HepG2 (cell line): ENCODE data around the gene CLDN9. TPM values are rescaled to one million over a fixed set of nuclear protein-coding genes. Genes with fewer than 3 reads are reported as not detected.

ENCODE experiments used
- ARID5B ChIP-seq: IDR thresholded peaks from 2 replicates; pipeline ENCODE4 v1.4.0; 2020; ENCODE audit warnings: mild to moderate bottlenecking, missing genetic modification reagents
- BATF2 ChIP-seq: sonication (generic); formaldehyde crosslinking; IDR thresholded peaks from 2 replicates; pipeline ENCODE4 v1.8.0; 2022; ENCODE audit warnings: mild to moderate bottlenecking, missing genetic modification reagents, moderate library complexity
- CREB3 ChIP-seq: sonication (generic); formaldehyde crosslinking; IDR thresholded peaks from 2 replicates; pipeline ENCODE4 v1.5.0; 2020; ENCODE audit warnings: missing genetic modification reagents
- E2F2 ChIP-seq: sonication (generic); formaldehyde crosslinking; IDR thresholded peaks from 2 replicates; pipeline ENCODE4 v1.4.0; 2020; ENCODE audit warnings: missing genetic modification reagents, borderline replicate concordance
- FOSL1 ChIP-seq: sonication (generic); formaldehyde crosslinking; IDR thresholded peaks from 2 replicates; pipeline ENCODE4 v1.9.0; 2021; ENCODE audit warnings: missing genetic modification reagents, borderline replicate concordance
- KLF13 ChIP-seq: sonication (generic); formaldehyde crosslinking; IDR thresholded peaks from 2 replicates; pipeline ENCODE4 v1.4.0; 2020; ENCODE audit warnings: mild to moderate bottlenecking, missing genetic modification reagents
- MIXL1 ChIP-seq: IDR thresholded peaks from 2 replicates; pipeline ENCODE4 v1.6.1; 2016
- MXD1 ChIP-seq: sonication (generic); formaldehyde crosslinking; IDR thresholded peaks from 2 replicates; pipeline ENCODE4 v1.4.0; 2020; ENCODE audit warnings: mild to moderate bottlenecking, missing genetic modification reagents
- NFIB ChIP-seq: sonication (generic); formaldehyde crosslinking; IDR thresholded peaks from 2 replicates; pipeline ENCODE4 v1.9.0; 2021; ENCODE audit warnings: missing genetic modification reagents, mild to moderate bottlenecking, borderline replicate concordance
- PBX2 ChIP-seq: IDR thresholded peaks from 2 replicates; pipeline ENCODE4 v1.6.1; 2016; ENCODE audit warnings: control low read depth
- RARG ChIP-seq: sonication (generic); formaldehyde crosslinking; IDR thresholded peaks from 2 replicates; pipeline ENCODE4 v1.4.0; 2020; ENCODE audit warnings: low read depth, mild to moderate bottlenecking, missing genetic modification reagents
- U2AF1 ChIP-seq: fragments of 200-400 bp; formaldehyde crosslinking; optimal IDR thresholded peaks from 2 replicates; pipeline ENCODE3; 2017; ENCODE audit warnings: mild to moderate bottlenecking, low read depth, low read length
- ZFX ChIP-seq: sonication (generic); formaldehyde crosslinking; IDR thresholded peaks from 2 replicates; pipeline ENCODE4 v1.4.0; 2020; ENCODE audit warnings: mild to moderate bottlenecking, low read depth, missing genetic modification reagents, moderate library complexity
- ZNF274 ChIP-seq: sonication (generic); formaldehyde crosslinking; IDR thresholded peaks from 2 replicates; pipeline ENCODE4 v1.5.1; 2020; ENCODE audit warnings: mild to moderate bottlenecking, missing genetic modification reagents
- ZNF335 ChIP-seq: sonication (generic); formaldehyde crosslinking; IDR thresholded peaks from 2 replicates; pipeline ENCODE4 v1.4.0; 2020; ENCODE audit warnings: missing genetic modification reagents
- ZNF546 ChIP-seq: sonication (generic); formaldehyde crosslinking; conservative IDR thresholded peaks from 2 replicates; pipeline ENCODE4 v1.8.1; 2023; ENCODE audit warnings: mild to moderate bottlenecking, missing genetic modification reagents
- ZNF569 ChIP-seq: sonication (generic); formaldehyde crosslinking; IDR thresholded peaks from 2 replicates; pipeline ENCODE4 v1.5.0; 2020; ENCODE audit warnings: mild to moderate bottlenecking, missing genetic modification reagents, moderate library complexity, borderline replicate concordance
- ZNF83 ChIP-seq: sonication (generic); formaldehyde crosslinking; IDR thresholded peaks from 2 replicates; pipeline ENCODE4 v1.4.0; 2020; ENCODE audit warnings: missing genetic modification reagents, mild to moderate bottlenecking, borderline replicate concordance
- ZSCAN31 ChIP-seq: sonication (generic); formaldehyde crosslinking; IDR thresholded peaks from 2 replicates; pipeline ENCODE4 v1.5.0; 2020; ENCODE audit warnings: low read depth, mild to moderate bottlenecking, missing genetic modification reagents
- polyA plus RNA-seq, 8 experiments: library from polyadenylated mRNA; depleted of rRNA in 3 of 8; stranded (reverse) in 7 of 8; unstranded in 1 of 8; fragments of >200 nt; fragmentation: Illumina TruSeq in 4 of 8; extraction: Trizol in 4 of 8; gene quantifications; 2 replicates each; pipeline versions ENCODE4 v1.2.1 to v1.2.3, GENCODE V29; 2011 to 2016; ENCODE audit warnings: low read depth in 4 of 8, missing spikeins in 1 of 8, mixed read lengths in 1 of 8; ENCODE audit not compliant: insufficient read depth in 1 of 8
- total RNA-seq, 5 experiments: library from RNA; depleted of rRNA; stranded (reverse); fragments of >200 nt; fragmentation: Illumina TruSeq; extraction: Trizol; gene quantifications; 2 replicates each; pipeline ENCODE4 v1.2.3, GENCODE V29; 2016; ENCODE audit warnings: low read depth in 1 of 5

Gene CLDN9
- total and polyA plus RNA-seq, 2 of the 13 experiments (the other 11 are each of a cell fraction or from before 2014, with no cell fraction given), result 0.15 to 0.26 TPM

GRCh38 chr16:3007059-3007956 is 5.4 kb upstream of the CLDN9 start (continued):
- TF ChIP-seq ZNF546 (no peak), ZNF569 (CRISPR knock-in tag) (no peak), PBX2 (CRISPR knock-in tag) (no peak), CREB3 (CRISPR knock-in tag) (no peak), NFIB (CRISPR knock-in tag) (no peak), ZNF83 (CRISPR knock-in tag) (no peak), KLF13 (CRISPR knock-in tag) (no peak), ZNF274 (CRISPR knock-in tag) (0 out of 2 replicates have a peak, but pooled peaks have one; percentile 30), ZFX (CRISPR knock-in tag) (no peak), U2AF1 (no peak), BATF2 (CRISPR knock-in tag) (no peak), ZNF335 (no peak), ZSCAN31 (CRISPR knock-in tag) (no peak), FOSL1 (CRISPR knock-in tag) (no peak), MXD1 (CRISPR knock-in tag) (no peak), RARG (no peak), ARID5B (CRISPR knock-in tag) (no peak), E2F2 (no peak), MIXL1 (CRISPR knock-in tag) (no peak)
